Endothelial cell of umbilical vein (primary cell): ENCODE data around the gene DDAH2. TPM values are rescaled to one million over a fixed set of nuclear protein-coding genes. Genes with fewer than 3 reads are reported as not detected.

Experiments
- BruUV-seq: library from RNA; stranded (reverse); fragments of 400-500 nt; replicated peaks from 2 replicates; lab custom pipeline; 2021; lab: Mats Ljungman, UMichigan
- CTCF ChIA-PET: fragments of 300-600, 350-600 bp; sonication (Branson Sonifier 250); formaldehyde crosslinking; loops from one replicate; lab custom pipeline; 2021; ENCODE audit warnings: antibody characterized with exemption, inconsistent platforms; lab: Charles Lee
- POLR2A ChIA-PET: fragments of 300-600, 350-600 bp; sonication (Branson Sonifier 250); formaldehyde crosslinking; loops from one replicate; lab custom pipeline; 2021; ENCODE audit warnings: antibody characterized with exemption, inconsistent platforms; lab: Charles Lee
- DNase-seq: peaks from one replicate; pipeline ENCODE4 v3.0.0-alpha.2; 2011; ENCODE audit warnings: low read depth, low spot score
- FAIRE-seq: peaks from 2 replicates; lab custom pipeline; 2011; peaks lifted over from hg19 to GRCh38; lab: Jason Lieb, UNC
- H2AFZ ChIP-seq: 2 replicates; pipeline ENCODE4 v1.6.0; 2012; ENCODE audit warnings: low read depth, low read length, control low read depth, inconsistent platforms
- H3K27ac ChIP-seq: 2 replicates; pipeline ENCODE4 v1.5.1; 2011; ENCODE audit warnings: low read depth, mild to moderate bottlenecking, control low read depth, low read length, moderate library complexity; ENCODE audit not compliant: insufficient read depth
- H3K27me3 ChIP-seq, 2 experiments: 2 replicates each; pipeline versions ENCODE4 v1.6.0 to v1.6.1; 2011; ENCODE audit warnings: low read length in 2 of 2, mixed read lengths in 1 of 2; ENCODE audit not compliant: control insufficient read depth in 2 of 2, insufficient read depth in 2 of 2
- H3K36me3 ChIP-seq, 2 experiments: 2 replicates in 1 of 2; 3 replicates in 1 of 2; pipeline ENCODE4 v1.5.1; 2011; ENCODE audit warnings: low read length in 2 of 2, mild to moderate bottlenecking in 1 of 2, moderate library complexity in 1 of 2; ENCODE audit not compliant: control insufficient read depth in 2 of 2, insufficient read depth in 2 of 2; ENCODE audit errors: extremely low read depth in 1 of 2
- H3K4me1 ChIP-seq: 3 replicates; pipeline ENCODE4 v1.5.1; 2011; ENCODE audit warnings: mild to moderate bottlenecking, low read length; ENCODE audit not compliant: control insufficient read depth, insufficient read depth; ENCODE audit errors: extremely low read depth
- H3K4me2 ChIP-seq: 2 replicates; pipeline ENCODE4 v1.6.1; 2011; ENCODE audit warnings: low read length, control low read depth, mixed read lengths; ENCODE audit not compliant: insufficient read depth
- H3K4me3 ChIP-seq, 3 experiments: fragments of 200-600 bp in 1 of 3; sonication (generic), shearing (Covaris generic) in 1 of 3; replicated peaks in 1 of 3; 2 replicates each; pipeline ENCODE4 v1.5.1; 2011 to 2016; ENCODE audit warnings: control low read depth in 3 of 3, low read length in 3 of 3, mild to moderate bottlenecking in 2 of 3, inconsistent platforms in 1 of 3, low read depth in 1 of 3, moderate library complexity in 1 of 3; ENCODE audit not compliant: insufficient read depth in 1 of 3
- H3K79me2 ChIP-seq: 2 replicates; pipeline ENCODE4 v1.6.0; 2012; ENCODE audit warnings: low read length, inconsistent platforms; ENCODE audit not compliant: control insufficient read depth, insufficient read depth
- H3K9ac ChIP-seq: replicated peaks from 2 replicates; pipeline ENCODE3; 2011; ENCODE audit warnings: low read length, control low read depth; ENCODE audit not compliant: insufficient read depth; ENCODE audit errors: extremely low read depth
- H3K9me1 ChIP-seq: replicated peaks from 3 replicates; pipeline ENCODE4 v1.6.0; 2011; ENCODE audit warnings: mild to moderate bottlenecking, low read length; ENCODE audit not compliant: control insufficient read depth, insufficient read depth; ENCODE audit errors: extremely low read depth
- H3K9me3 ChIP-seq: replicated peaks from 2 replicates; pipeline ENCODE4 v1.5.1; 2012; ENCODE audit warnings: low read length, inconsistent platforms; ENCODE audit not compliant: control insufficient read depth, insufficient read depth
- H4K20me1 ChIP-seq: replicated peaks from 2 replicates; pipeline ENCODE3; 2011; ENCODE audit warnings: mild to moderate bottlenecking, low read length; ENCODE audit not compliant: control insufficient read depth, insufficient read depth; ENCODE audit errors: extremely low read depth
- CTCF ChIP-seq, 2 donors: IDR thresholded peaks; 1 replicate in 1 of 2; 2 replicates in 1 of 2; pipeline ENCODE4 v1.5.1; 2011; ENCODE audit warnings: low read length in 2 of 2, mild to moderate bottlenecking in 2 of 2, moderate library complexity in 2 of 2, control low read depth in 1 of 2, inconsistent platforms in 1 of 2, low read depth in 1 of 2; ENCODE audit not compliant: insufficient read depth in 1 of 2; ENCODE audit errors: extremely low read depth in 1 of 2
- EZH2 ChIP-seq: IDR thresholded peaks from 2 replicates; pipeline ENCODE4 v1.6.1; 2012; ENCODE audit warnings: borderline replicate concordance, low read depth, mild to moderate bottlenecking, moderate library complexity, low read length, inconsistent platforms; ENCODE audit not compliant: severe bottlenecking
- FOS ChIP-seq: IDR thresholded peaks from 2 replicates; pipeline ENCODE4 v1.6.1; 2011; ENCODE audit warnings: mild to moderate bottlenecking, low read length, moderate library complexity, borderline replicate concordance; ENCODE audit not compliant: insufficient read depth
- GATA2 ChIP-seq: IDR thresholded peaks from 2 replicates; pipeline ENCODE4 v1.7.0; 2011; ENCODE audit warnings: low read depth, mild to moderate bottlenecking, moderate library complexity, mixed read lengths, low read length; ENCODE audit not compliant: insufficient read length, insufficient read depth
- JUN ChIP-seq: IDR thresholded peaks from 2 replicates; pipeline ENCODE4 v1.6.1; 2011; ENCODE audit warnings: borderline replicate concordance, low read depth; ENCODE audit not compliant: insufficient read length, insufficient read depth
- MAX ChIP-seq: IDR thresholded peaks from 2 replicates; pipeline ENCODE4 v1.6.1; 2011; ENCODE audit not compliant: insufficient read depth, insufficient read length
- MYC ChIP-seq: IDR thresholded peaks from one replicate; pipeline ENCODE4 v1.6.1; 2011; ENCODE audit warnings: mild to moderate bottlenecking, low read depth, low read length
- POLR2A ChIP-seq: IDR thresholded peaks from 2 replicates; pipeline ENCODE4 v1.6.1; 2012; ENCODE audit warnings: low read depth, mild to moderate bottlenecking, control low read depth, low read length
- POLR2AphosphoS5 ChIP-seq: IDR thresholded peaks from 2 replicates; pipeline ENCODE4 v1.6.1; 2012; ENCODE audit warnings: low read depth, mild to moderate bottlenecking, control low read depth, low read length, moderate library complexity; ENCODE audit not compliant: insufficient read depth
- dilution Hi-C: fragments of 300-500 bp; cut with MboI; formaldehyde crosslinking; loops from one replicate; pipeline ENCODE4 v1.15.0; 2019; ENCODE audit warnings: low sequenced_read_pairs; ENCODE audit not compliant: extremely low pct_ligation_motif_present
- intact Hi-C: fragments of 100-400 bp; cut with micrococcal nuclease; formaldehyde crosslinking; loops from one replicate; pipeline ENCODE4 v1.10.0; 2022
- polyA plus RNA-seq, 4 experiments: library from polyadenylated mRNA; depleted of rRNA in 3 of 4; stranded (reverse) in 3 of 4; unstranded in 1 of 4; fragments of >200 nt; gene quantifications; 2 replicates each; pipeline versions ENCODE4 v1.2.1 to v1.2.3, GENCODE V29; 2011 to 2012; ENCODE audit warnings: missing spikeins in 1 of 4
- total RNA-seq: library from RNA; stranded (reverse); gene quantifications from 2 replicates; pipeline ENCODE4 v1.2.3, GENCODE V29; 2021

The DDAH2 gene
- total and polyA plus RNA-seq, 2 donors (not counting 3 experiments of a cell fraction or from before 2014, with no cell fraction given): 109 to 176 TPM

GRCh38 chr6:31760790-31761189, 31.7 kb upstream of the DDAH2 start:
- no peak overlapping the region for H3K4me3 ChIP-seq
- POLR2A ChIA-PET: no interaction called here
- H3K4me1 ChIP-seq: no peaks in the 10 kb centered on the region
- no peaks in the 10 kb centered on the region for H3K9me1 ChIP-seq
- dilution Hi-C loops (no loop called here), intact Hi-C loops (no loop called here)
- no peaks in the 10 kb centered on the region for H3K9me3 ChIP-seq
- H2AFZ ChIP-seq: no peak overlapping the region
- CTCF ChIA-PET: interaction anchor here (1.0 kb wide), 1 partner anchor 9 kb away, joined by 3 read pairs; no protein-coding TSS in a partner anchor
- no peaks in the 10 kb centered on the region for H3K27me3 ChIP-seq
- H4K20me1 ChIP-seq: no peaks in the 10 kb centered on the region
- peaks cover 2% of the 10 kb centered on the region in 2 experiments for H3K36me3 ChIP-seq
- no peaks in the 10 kb centered on the region for H3K79me2 ChIP-seq
- H3K27ac ChIP-seq: no peak overlapping the region
- TF ChIP-seq POLR2A (no peak), JUN (no peak), GATA2 (no peak), MAX (no peak)
- H3K9ac ChIP-seq: no peak overlapping the region
- FAIRE-seq (no peak), DNase-seq (no peak)
- BruUV-seq: no TSS peak
- H3K4me2 ChIP-seq: no peak overlapping the region

- no peak overlapping the region for H3K4me2 ChIP-seq
- peaks cover 2% of the 10 kb centered on the region in 2 experiments for H3K36me3 ChIP-seq
- no peak overlapping the region for H2AFZ ChIP-seq
- no peaks in the 10 kb centered on the region for H3K79me2 ChIP-seq
- H3K9me3 ChIP-seq: no peaks in the 10 kb centered on the region
- DNase-seq (no peak), FAIRE-seq (no peak)
- no peaks in the 10 kb centered on the region for H3K4me1 ChIP-seq
- intact Hi-C loops: no loop called here
- no peak overlapping the region for H3K27ac ChIP-seq
- H3K27me3 ChIP-seq: no peaks in the 10 kb centered on the region
- CTCF ChIA-PET: interaction anchor here (0.7 to 3.2 kb wide), 3 partner anchors 8 to 72 kb away, joined by 3 to 13 read pairs (median 4); no protein-coding TSS in a partner anchor
- H4K20me1 ChIP-seq: no peaks in the 10 kb centered on the region
- POLR2A ChIA-PET: no interaction called here
- H3K4me3 ChIP-seq: no peak overlapping the region
- no TSS peak for BruUV-seq
- TF ChIP-seq POLR2A: no peak
- no peak for TF ChIP-seq MYC
- no peak for TF ChIP-seq EZH2
- no peak for TF ChIP-seq JUN
- no peak for TF ChIP-seq CTCF (IDR thresholded peaks at IDR 0.05; ENCODE audit: extremely low read depth in 1 of 2, insufficient read depth in 1 of 2, low read depth in 1 of 2, low read length in 2 of 2)
- TF ChIP-seq FOS: no peak
- TF ChIP-seq MAX: no peak
- no peak for TF ChIP-seq POLR2AphosphoS5
- no peak for TF ChIP-seq GATA2
- dilution Hi-C loops: no loop called here
- H3K9ac ChIP-seq: no peak overlapping the region
- H3K9me1 ChIP-seq: no peaks in the 10 kb centered on the region
Observed at GRCh38 chr6:31758281-31758680, 29.2 kb upstream of the DDAH2 start.
